Measurements from ENCODE around the gene LYST.

- TF ChIP-seq, protein P1, sequence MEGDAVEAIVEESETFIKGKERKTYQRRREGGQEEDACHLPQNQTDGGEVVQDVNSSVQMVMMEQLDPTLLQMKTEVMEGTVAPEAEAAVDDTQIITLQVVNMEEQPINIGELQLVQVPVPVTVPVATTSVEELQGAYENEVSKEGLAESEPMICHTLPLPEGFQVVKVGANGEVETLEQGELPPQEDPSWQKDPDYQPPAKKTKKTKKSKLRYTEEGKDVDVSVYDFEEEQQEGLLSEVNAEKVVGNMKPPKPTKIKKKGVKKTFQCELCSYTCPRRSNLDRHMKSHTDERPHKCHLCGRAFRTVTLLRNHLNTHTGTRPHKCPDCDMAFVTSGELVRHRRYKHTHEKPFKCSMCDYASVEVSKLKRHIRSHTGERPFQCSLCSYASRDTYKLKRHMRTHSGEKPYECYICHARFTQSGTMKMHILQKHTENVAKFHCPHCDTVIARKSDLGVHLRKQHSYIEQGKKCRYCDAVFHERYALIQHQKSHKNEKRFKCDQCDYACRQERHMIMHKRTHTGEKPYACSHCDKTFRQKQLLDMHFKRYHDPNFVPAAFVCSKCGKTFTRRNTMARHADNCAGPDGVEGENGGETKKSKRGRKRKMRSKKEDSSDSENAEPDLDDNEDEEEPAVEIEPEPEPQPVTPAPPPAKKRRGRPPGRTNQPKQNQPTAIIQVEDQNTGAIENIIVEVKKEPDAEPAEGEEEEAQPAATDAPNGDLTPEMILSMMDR (IDR thresholded peaks at IDR 0.05): no peak
- no peak for TF ChIP-seq POLR2A (IDR thresholded peaks at IDR 0.05)
These were observed 125.4 kb downstream of the LYST start for GRCh38 chr1:235741294-235741693.
